Stomach (tissue), 4 donors: ENCODE measurements around the gene TMPRSS3.

ENCODE experiments used
- CTCF ChIP-seq, 7 experiments: fragments of 450-650 bp in 4 of 7; fragments of 200-600 bp in 3 of 7; sonication (generic) in 3 of 7; IDR thresholded peaks; one replicate each; pipeline ENCODE4 v1.5.1; 2016 to 2019; ENCODE audit warnings: antibody characterized with exemption in 7 of 7, control low read depth in 2 of 7, mild to moderate bottlenecking in 1 of 7
- EP300 ChIP-seq: sonication (generic); formaldehyde crosslinking; IDR thresholded peaks from one replicate; pipeline ENCODE4 v1.6.1; 2017; ENCODE audit warnings: antibody characterized with exemption
- POLR2A ChIP-seq, 4 donors: fragments of 450-650 bp; IDR thresholded peaks; one replicate each; pipeline ENCODE4 v1.6.1; 2016; ENCODE audit warnings: antibody characterized with exemption in 4 of 4, control low read depth in 2 of 4, mild to moderate bottlenecking in 1 of 4, moderate library complexity in 1 of 4
- POLR2AphosphoS5 ChIP-seq, 3 donors: sonication (generic); formaldehyde crosslinking; IDR thresholded peaks; one replicate each; pipeline ENCODE4 v1.6.1; 2016; ENCODE audit warnings: antibody characterized with exemption in 3 of 3

GRCh38 chr21:42414553-42414927 is 18.7 kb upstream of the TMPRSS3 start:
- no peak for TF ChIP-seq CTCF (IDR thresholded peaks at IDR 0.05)
- TF ChIP-seq POLR2A (IDR thresholded peaks at IDR 0.05) = no peak
- TF ChIP-seq POLR2AphosphoS5 (IDR thresholded peaks at IDR 0.05) = no peak
- TF ChIP-seq EP300 = no peak
